AG04450 (cell line): Measurements from ENCODE around the gene INTS7. TPM values are rescaled to one million over a fixed set of nuclear protein-coding genes. Genes with fewer than 3 reads are reported as not detected.

ENCODE experiments used
- CTCF ChIA-PET: fragments of 300-600, 350-600 bp; formaldehyde crosslinking; extraction: SDS; loops from one replicate; lab custom pipeline; 2022; ENCODE audit warnings: antibody characterized with exemption, inconsistent platforms; lab: Charles Lee
- POLR2A ChIA-PET: fragments of 350-600 bp; formaldehyde crosslinking; extraction: SDS; loops from one replicate; lab custom pipeline; 2021; ENCODE audit warnings: antibody characterized with exemption, inconsistent platforms; lab: Yijun Ruan, JAX
- DNase-seq: peaks from one replicate; pipeline ENCODE4 v3.0.0-alpha.2; 2011; ENCODE audit warnings: low read depth, low spot score
- H3K27ac ChIP-seq: one replicate; pipeline ENCODE4 v1.5.1; 2012; ENCODE audit warnings: low read depth, low read length, control low read depth
- H3K27me3 ChIP-seq: one replicate; pipeline ENCODE4 v1.6.0; 2012; ENCODE audit warnings: low read length; ENCODE audit not compliant: control insufficient read depth, insufficient read depth
- H3K4me3 ChIP-seq: 2 replicates; pipeline ENCODE4 v1.5.1; 2011; ENCODE audit warnings: mild to moderate bottlenecking, low read depth, low read length, control low read depth
- H3K9me3 ChIP-seq: 2 replicates; pipeline ENCODE4 v1.5.1; 2012; ENCODE audit warnings: low read length; ENCODE audit not compliant: control insufficient read depth, insufficient read depth
- CTCF ChIP-seq: IDR thresholded peaks from 2 replicates; pipeline ENCODE4 v1.5.1; 2011; ENCODE audit warnings: low read depth, low read length, control low read depth, inconsistent platforms
- polyA plus RNA-seq: library from polyadenylated mRNA; depleted of rRNA; stranded (reverse); fragments of >200 nt; gene quantifications from 2 replicates; pipeline ENCODE4 v1.2.3, GENCODE V29; 2011

Gene INTS7
- polyA plus RNA-seq, 1 experiment, result 20.1 TPM

GRCh38 chr1:212053993-212054392 lies 18.6 kb upstream of the INTS7 start:
- Histone ChIP-seq H3K4me3 (no peak overlapping the region), H3K9me3 (no peaks in the 10 kb centered on the region), H3K27ac (no peak overlapping the region), H3K27me3 (no peaks in the 10 kb centered on the region)
- POLR2A ChIA-PET, result no interaction called here
- no peak for DNase-seq
- CTCF ChIA-PET, result interaction anchor here (1.2 to 1.5 kb wide), 2 partner anchors 8 to 19 kb away, joined by 4 to 5 read pairs; no protein-coding TSS in a partner anchor
- no peak for TF ChIP-seq CTCF

DNA sequence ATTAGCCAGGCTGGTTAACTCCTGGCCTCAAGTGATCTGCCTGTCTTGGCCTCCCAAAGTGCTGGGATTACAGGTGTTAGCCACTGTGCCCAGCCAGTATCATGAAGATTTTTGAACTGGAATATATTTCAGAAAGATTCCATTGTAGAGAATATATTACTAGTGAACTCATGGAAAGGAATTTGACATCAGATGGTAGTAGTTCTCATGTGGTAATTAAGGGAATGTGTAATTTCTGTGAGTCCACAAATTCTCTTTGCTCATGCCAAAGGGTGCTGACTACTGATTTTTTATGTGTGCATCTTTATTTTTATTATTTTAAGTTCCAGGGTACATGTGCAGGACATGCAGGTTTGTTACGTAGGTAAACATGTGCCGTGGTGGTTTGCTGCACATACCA lies 10.6 kb upstream of the INTS7 start:
- DNase-seq, result no peak

DNA sequence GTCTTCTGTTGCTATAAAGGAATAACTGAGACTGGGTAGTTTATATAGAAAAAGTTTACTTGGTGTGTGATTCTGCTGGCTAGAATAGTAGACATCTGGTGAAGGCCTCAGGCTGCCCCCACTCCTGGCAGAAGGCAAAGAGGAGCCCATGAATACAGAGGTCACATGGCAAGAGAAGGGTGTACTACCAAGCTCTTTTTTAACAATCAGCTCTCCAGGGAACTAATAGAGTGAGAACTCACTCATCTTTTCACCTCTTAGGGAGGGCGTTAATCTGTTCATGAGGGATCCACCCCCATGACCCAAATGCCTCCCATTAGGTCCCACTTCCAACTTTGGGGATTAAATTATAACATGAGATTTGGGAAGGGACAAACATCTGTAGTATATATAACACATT lies 9.5 kb upstream of the INTS7 start:
- Histone ChIP-seq H3K9me3 (no peaks in the 10 kb centered on the region), H3K27me3 (no peaks in the 10 kb centered on the region), H3K4me3 (no peak overlapping the region), H3K27ac (no peak overlapping the region)
- POLR2A ChIA-PET, result no interaction called here
- DNase-seq, result no peak
- no peak for TF ChIP-seq CTCF
- CTCF ChIA-PET, result interaction anchor here (2.1 to 7.9 kb wide), 2 partner anchors 10 to 411 kb away, joined by 6 to 111 read pairs; partner anchors contain the start of genes DTL and INTS7

More for the DNA sequence above, 10.6 kb upstream of the INTS7 start:
- ChIA-PET CTCF (interaction anchor here (0.6 to 7.9 kb wide), 3 partner anchors 11 to 410 kb away, joined by 5 to 111 read pairs (median 6); partner anchors contain the start of genes DTL and INTS7), POLR2A (interaction anchor here (1.0 kb wide), 1 partner anchor 11 kb away, joined by 3 read pairs; the partner anchor contains the start of genes DTL and INTS7)
- Histone ChIP-seq H3K27ac (no peak overlapping the region), H3K9me3 (no peaks in the 10 kb centered on the region), H3K4me3 (no peak overlapping the region), H3K27me3 (no peaks in the 10 kb centered on the region)
- no peak for TF ChIP-seq CTCF

- Histone ChIP-seq H3K9me3 (no peaks in the 10 kb centered on the region), H3K27me3 (no peaks in the 10 kb centered on the region), H3K27ac (no peak overlapping the region), H3K4me3 (no peak overlapping the region)
- POLR2A ChIA-PET, result no interaction called here
- no peak for DNase-seq
- CTCF ChIA-PET, result interaction anchor here (1.0 kb wide), 1 partner anchor 413 kb away, joined by 3 read pairs; no protein-coding TSS in a partner anchor
- TF ChIP-seq CTCF, result no peak
Observed at GRCh38 chr1:212042436-212042835, 7.1 kb upstream of the INTS7 start.

DNA sequence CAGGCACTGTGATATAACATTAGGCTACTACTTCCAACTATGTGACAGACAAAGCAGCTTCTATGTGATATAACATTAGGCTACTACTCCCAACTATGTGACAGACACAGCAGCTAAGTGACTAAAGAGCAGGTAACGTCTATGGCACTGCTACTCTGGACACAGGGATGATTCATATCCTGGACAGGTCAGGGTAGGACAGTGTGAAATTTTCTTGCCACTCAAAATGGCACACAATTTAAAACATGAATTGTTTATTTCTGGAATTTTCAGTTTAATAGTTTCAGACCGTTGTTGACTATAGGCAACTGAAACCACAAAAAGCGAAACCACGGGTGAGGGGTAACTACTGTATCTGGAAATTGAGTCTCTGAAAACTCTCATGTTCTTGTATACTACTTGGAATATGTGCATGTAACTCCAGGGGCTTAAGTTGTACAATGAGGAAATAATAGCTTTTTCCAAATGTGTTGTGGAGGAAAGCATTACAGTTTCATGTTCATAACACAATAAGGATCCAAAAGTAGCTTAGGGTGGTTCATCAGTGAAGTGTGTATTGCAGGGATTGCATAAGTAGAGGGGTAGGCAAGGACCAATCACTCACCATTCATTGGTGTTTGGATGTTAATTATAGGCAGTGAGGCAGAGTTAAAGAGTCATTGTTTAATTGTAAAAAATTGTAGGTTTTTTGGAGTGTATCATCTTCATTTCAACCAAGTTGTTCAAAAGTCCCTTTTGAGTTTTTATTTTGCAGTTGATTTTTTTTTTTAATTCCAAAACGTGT lies 5.5 kb upstream of the INTS7 start:
- Histone ChIP-seq H3K9me3 (no peaks in the 10 kb centered on the region), H3K27ac (no peak overlapping the region), H3K4me3 (no peak overlapping the region), H3K27me3 (no peaks in the 10 kb centered on the region)
- CTCF ChIA-PET, result interaction anchor here (1.0 to 2.4 kb wide), 6 partner anchors 9 to 415 kb away, joined by 3 to 12 read pairs (median 7); no protein-coding TSS in a partner anchor
- DNase-seq, result no peak
- no peak for TF ChIP-seq CTCF
- POLR2A ChIA-PET, result no interaction called here
